ENCODE results near the gene C13orf46.

Gene C13orf46

DNA sequence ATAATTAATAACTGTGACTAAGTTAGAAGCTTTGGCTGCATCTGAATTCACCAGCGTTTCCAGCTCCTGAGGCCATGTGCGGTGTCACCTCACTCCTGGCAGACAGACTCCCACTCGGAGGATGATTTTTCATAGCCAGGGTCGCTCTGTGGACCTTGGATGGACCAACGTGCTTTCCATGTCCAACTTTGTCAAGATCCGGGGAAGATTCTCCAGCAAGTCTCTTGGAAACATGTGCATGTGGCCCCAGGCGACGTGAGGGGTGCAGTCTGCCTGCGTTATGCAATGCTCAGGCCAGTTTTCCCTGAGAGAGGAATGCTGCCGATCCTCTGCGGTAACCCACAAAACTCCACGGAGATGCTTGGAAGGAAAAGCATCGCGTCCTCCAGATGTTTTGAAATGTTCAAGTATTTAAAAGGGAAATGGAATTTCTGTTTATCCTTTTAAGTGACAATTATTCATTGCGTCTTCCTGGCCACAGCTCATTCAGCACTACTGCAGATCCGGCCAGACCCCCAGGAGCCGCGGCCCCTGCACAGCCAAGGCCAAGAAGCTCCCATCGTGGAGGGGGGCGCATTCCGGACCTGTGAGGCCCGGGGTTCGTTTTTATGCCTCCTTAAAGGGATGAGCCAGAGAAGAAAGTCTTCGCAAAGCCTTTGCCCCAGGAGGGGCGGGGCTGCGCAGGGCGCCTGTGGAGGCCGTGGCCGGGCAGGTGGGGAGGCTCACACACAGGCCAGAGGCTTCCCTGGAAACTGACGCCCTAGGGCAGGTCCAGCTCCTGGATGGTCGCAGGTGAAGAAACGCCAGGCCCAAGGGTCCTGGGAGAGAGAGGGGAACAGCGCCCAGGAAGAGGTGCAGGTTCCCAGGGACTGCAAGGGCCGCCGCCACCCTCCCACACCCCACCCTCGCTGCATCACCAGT lies 46.0 kb downstream of the C13orf46 start:
- Histone ChIP-seq H3K4ac (ENCODE audit: low read depth, low read length) (no peak overlapping the region), H4K8ac (ENCODE audit: low read depth, low read length) (no peak overlapping the region), H3K4me2 (ENCODE audit: low read length) (no peak overlapping the region), H3K4me1 (ENCODE audit: control insufficient read depth, low read depth, low read length) (no peaks in the 10 kb centered on the region), H2AK5ac (ENCODE audit: low read length) (no peak overlapping the region), H3K9ac (ENCODE audit: low read length) (no peak overlapping the region), H3K23ac (ENCODE audit: low read length) (no peak overlapping the region), H2BK5ac (ENCODE audit: low read length) (no peak overlapping the region), H3K79me2 (ENCODE audit: control insufficient read depth, insufficient read depth, low read length) (no peaks in the 10 kb centered on the region), H4K5ac (ENCODE audit: low read length) (no peak overlapping the region), H2BK15ac (replicated peaks; ENCODE audit: low read depth) (no peak overlapping the region), H3K36me3 (ENCODE audit: control insufficient read depth, insufficient read depth, low read length) (no peaks in the 10 kb centered on the region), H3K27ac (ENCODE audit: low read depth, low read length) (no peak overlapping the region), H2BK120ac (ENCODE audit: low read depth, low read length) (no peak overlapping the region), H3K79me1 (ENCODE audit: low read length) (no peaks in the 10 kb centered on the region), H3K27me3 (ENCODE audit: insufficient read depth, low read length, poor library complexity) (no peaks in the 10 kb centered on the region), H3K4me3 (ENCODE audit: low read length) (no peak overlapping the region), H3K18ac (ENCODE audit: low read length) (no peak overlapping the region), H3K56ac (ENCODE audit: low read length) (no peak overlapping the region)
- no CpG with 5 or more reads among the region's 36 CpGs for WGBS (ENCODE audit: extremely low coverage, insufficient coverage, low lambda C conversion rate)
- DNase-seq: no peak

DNA sequence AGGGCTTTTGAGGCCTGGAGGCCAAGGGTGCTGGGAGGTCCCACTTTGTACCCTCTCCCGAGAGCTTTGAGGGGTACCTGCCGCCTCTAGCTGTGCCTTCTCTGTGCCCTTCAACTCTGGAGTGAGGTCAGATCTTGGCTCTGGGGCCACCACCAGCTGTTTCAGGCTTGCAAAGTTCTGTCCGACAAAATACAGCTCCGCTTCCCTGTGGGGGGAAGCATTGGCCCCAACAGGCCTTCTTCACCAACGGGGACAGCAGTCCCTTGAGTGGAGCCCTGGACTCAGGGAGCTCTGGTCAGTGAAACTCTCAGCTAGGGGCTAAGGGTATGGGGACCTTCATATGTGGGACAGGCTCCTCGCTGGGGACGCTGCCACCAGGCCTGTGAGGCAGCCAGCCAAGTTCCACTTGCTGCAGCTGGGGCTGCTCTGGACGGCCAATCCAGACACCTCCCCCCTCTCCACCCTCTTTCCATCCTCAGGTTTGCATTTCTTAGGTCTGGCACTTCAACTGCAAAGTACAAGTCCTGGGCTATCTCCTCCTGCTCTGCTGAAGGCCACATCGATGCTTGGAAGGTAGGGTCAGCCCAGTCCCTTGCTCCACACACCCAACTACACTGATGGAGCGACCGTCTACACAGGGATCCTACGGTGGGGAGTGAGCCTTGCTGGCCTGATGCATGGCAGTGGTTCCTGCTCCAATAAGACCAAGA lies 46.8 kb downstream of the C13orf46 start:
- no peak overlapping the region for H3K4me3 ChIP-seq (ENCODE audit: low read length)
- WGBS (ENCODE audit: extremely low coverage, insufficient coverage, low lambda C conversion rate): no CpG with 5 or more reads among the region's 12 CpGs
- no peak overlapping the region for H2BK15ac ChIP-seq (replicated peaks; ENCODE audit: low read depth)
- H3K27ac ChIP-seq (ENCODE audit: low read depth, low read length): no peak overlapping the region
- H3K27me3 ChIP-seq (ENCODE audit: insufficient read depth, low read length, poor library complexity): no peaks in the 10 kb centered on the region
- H3K56ac ChIP-seq (ENCODE audit: low read length): no peak overlapping the region
- DNase-seq: no peak
- no peaks in the 10 kb centered on the region for H3K79me2 ChIP-seq (ENCODE audit: control insufficient read depth, insufficient read depth, low read length)
- H3K4me2 ChIP-seq (ENCODE audit: low read length): no peak overlapping the region
- no peaks in the 10 kb centered on the region for H3K79me1 ChIP-seq (ENCODE audit: low read length)
- H3K23ac ChIP-seq (ENCODE audit: low read length): no peak overlapping the region
- no peak overlapping the region for H3K4ac ChIP-seq (ENCODE audit: low read depth, low read length)
- H2AK5ac ChIP-seq (ENCODE audit: low read length): no peak overlapping the region
- H3K9ac ChIP-seq (ENCODE audit: low read length): no peak overlapping the region
- no peak overlapping the region for H2BK120ac ChIP-seq (ENCODE audit: low read depth, low read length)
- H2BK5ac ChIP-seq (ENCODE audit: low read length): no peak overlapping the region
- no peak overlapping the region for H4K5ac ChIP-seq (ENCODE audit: low read length)
- H3K36me3 ChIP-seq (ENCODE audit: control insufficient read depth, insufficient read depth, low read length): no peaks in the 10 kb centered on the region
- no peak overlapping the region for H3K18ac ChIP-seq (ENCODE audit: low read length)
- no peaks in the 10 kb centered on the region for H3K4me1 ChIP-seq (ENCODE audit: control insufficient read depth, low read depth, low read length)
- H4K8ac ChIP-seq (ENCODE audit: low read depth, low read length): no peak overlapping the region

DNA sequence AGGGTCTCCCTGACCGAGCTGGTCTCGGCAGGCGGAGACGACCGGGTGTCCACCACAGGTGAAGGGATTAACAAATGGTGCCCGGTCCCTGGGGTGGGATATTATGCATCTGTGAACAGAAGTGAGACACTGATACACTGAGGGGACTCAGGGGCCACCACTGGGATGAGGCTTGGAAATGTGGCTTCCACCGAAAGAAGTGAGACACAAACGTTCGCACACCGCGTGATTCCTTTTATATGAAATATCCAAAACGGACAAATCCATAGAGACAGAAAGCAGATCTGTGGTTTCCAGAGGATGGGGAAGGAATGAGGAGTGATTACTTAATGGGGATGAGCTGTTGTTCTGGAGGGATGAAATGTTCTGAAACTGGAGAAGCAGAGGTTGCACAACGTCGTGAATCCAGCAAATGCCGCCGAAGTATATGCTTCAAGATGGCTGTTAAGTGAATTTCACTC lies 47.5 kb downstream of the C13orf46 start:
- Histone ChIP-seq H3K4ac (ENCODE audit: low read depth, low read length) (no peak overlapping the region), H3K56ac (ENCODE audit: low read length) (no peak overlapping the region), H3K36me3 (ENCODE audit: control insufficient read depth, insufficient read depth, low read length) (no peaks in the 10 kb centered on the region), H2BK15ac (replicated peaks; ENCODE audit: low read depth) (no peak overlapping the region), H3K27me3 (ENCODE audit: insufficient read depth, low read length, poor library complexity) (no peaks in the 10 kb centered on the region), H3K18ac (ENCODE audit: low read length) (no peak overlapping the region), H3K27ac (ENCODE audit: low read depth, low read length) (no peak overlapping the region), H3K79me1 (ENCODE audit: low read length) (no peaks in the 10 kb centered on the region), H4K8ac (ENCODE audit: low read depth, low read length) (no peak overlapping the region), H3K23ac (ENCODE audit: low read length) (no peak overlapping the region), H4K5ac (ENCODE audit: low read length) (no peak overlapping the region), H3K79me2 (ENCODE audit: control insufficient read depth, insufficient read depth, low read length) (no peaks in the 10 kb centered on the region), H2BK120ac (ENCODE audit: low read depth, low read length) (no peak overlapping the region), H3K4me2 (ENCODE audit: low read length) (no peak overlapping the region), H2BK5ac (ENCODE audit: low read length) (no peak overlapping the region), H3K4me3 (ENCODE audit: low read length) (no peak overlapping the region), H3K9ac (ENCODE audit: low read length) (no peak overlapping the region), H3K4me1 (ENCODE audit: control insufficient read depth, low read depth, low read length) (no peaks in the 10 kb centered on the region), H2AK5ac (ENCODE audit: low read length) (no peak overlapping the region)
- no CpG with 5 or more reads among the region's 16 CpGs for WGBS (ENCODE audit: extremely low coverage, insufficient coverage, low lambda C conversion rate)
- no peak for DNase-seq

DNA sequence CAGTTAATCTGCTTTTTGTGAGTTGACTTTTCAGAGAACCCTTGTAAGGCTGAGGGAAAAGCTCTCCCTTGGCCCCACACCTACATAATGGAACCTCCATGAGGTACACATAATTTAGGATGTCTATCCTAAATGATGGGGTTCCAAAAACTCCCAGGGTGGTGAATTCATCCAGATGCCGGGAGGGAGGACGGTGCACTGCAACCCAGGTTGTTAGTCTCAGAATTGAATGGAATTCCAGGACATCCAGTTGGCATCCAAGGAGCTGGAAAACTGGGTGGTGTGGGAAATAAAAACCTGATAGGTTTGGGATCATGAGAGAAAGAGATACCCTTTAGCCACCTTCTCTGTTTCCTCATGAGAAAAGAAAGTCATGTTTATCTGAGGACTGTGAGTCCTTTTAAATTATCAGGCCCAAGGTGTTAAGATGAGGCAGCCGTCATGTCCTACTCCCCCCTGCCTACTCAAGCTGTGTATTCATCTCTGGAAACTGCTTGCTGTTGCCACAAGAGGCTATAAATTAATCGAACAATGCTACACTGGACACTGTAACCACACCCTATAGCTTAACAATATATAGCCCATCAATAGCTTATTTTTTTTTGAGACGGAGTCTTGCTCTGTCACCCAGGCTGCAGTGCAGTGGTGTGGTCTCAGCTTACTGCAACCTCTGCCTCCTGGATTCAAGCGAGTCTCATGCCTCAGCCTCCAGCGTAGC lies 49.5 kb downstream of the C13orf46 start:
- no peak overlapping the region for H3K4ac ChIP-seq (ENCODE audit: low read depth, low read length)
- no peak overlapping the region for H3K4me3 ChIP-seq (ENCODE audit: low read length)
- no peak overlapping the region for H2BK5ac ChIP-seq (ENCODE audit: low read length)
- H4K8ac ChIP-seq (ENCODE audit: low read depth, low read length): no peak overlapping the region
- H3K23ac ChIP-seq (ENCODE audit: low read length): no peak overlapping the region
- H3K27ac ChIP-seq (ENCODE audit: low read depth, low read length): no peak overlapping the region
- no peaks in the 10 kb centered on the region for H3K27me3 ChIP-seq (ENCODE audit: insufficient read depth, low read length, poor library complexity)
- no peak overlapping the region for H3K18ac ChIP-seq (ENCODE audit: low read length)
- DNase-seq: no peak
- no CpG with 5 or more reads among the region's 7 CpGs for WGBS (ENCODE audit: extremely low coverage, insufficient coverage, low lambda C conversion rate)
- no peaks in the 10 kb centered on the region for H3K36me3 ChIP-seq (ENCODE audit: control insufficient read depth, insufficient read depth, low read length)
- no peaks in the 10 kb centered on the region for H3K4me1 ChIP-seq (ENCODE audit: control insufficient read depth, low read depth, low read length)
- H4K5ac ChIP-seq (ENCODE audit: low read length): no peak overlapping the region
- no peak overlapping the region for H2AK5ac ChIP-seq (ENCODE audit: low read length)
- H3K79me1 ChIP-seq (ENCODE audit: low read length): no peaks in the 10 kb centered on the region
- no peak overlapping the region for H3K4me2 ChIP-seq (ENCODE audit: low read length)
- no peak overlapping the region for H3K56ac ChIP-seq (ENCODE audit: low read length)
- no peak overlapping the region for H2BK15ac ChIP-seq (replicated peaks; ENCODE audit: low read depth)
- H3K9ac ChIP-seq (ENCODE audit: low read length): no peak overlapping the region
- no peak overlapping the region for H2BK120ac ChIP-seq (ENCODE audit: low read depth, low read length)
- no peaks in the 10 kb centered on the region for H3K79me2 ChIP-seq (ENCODE audit: control insufficient read depth, insufficient read depth, low read length)

DNA sequence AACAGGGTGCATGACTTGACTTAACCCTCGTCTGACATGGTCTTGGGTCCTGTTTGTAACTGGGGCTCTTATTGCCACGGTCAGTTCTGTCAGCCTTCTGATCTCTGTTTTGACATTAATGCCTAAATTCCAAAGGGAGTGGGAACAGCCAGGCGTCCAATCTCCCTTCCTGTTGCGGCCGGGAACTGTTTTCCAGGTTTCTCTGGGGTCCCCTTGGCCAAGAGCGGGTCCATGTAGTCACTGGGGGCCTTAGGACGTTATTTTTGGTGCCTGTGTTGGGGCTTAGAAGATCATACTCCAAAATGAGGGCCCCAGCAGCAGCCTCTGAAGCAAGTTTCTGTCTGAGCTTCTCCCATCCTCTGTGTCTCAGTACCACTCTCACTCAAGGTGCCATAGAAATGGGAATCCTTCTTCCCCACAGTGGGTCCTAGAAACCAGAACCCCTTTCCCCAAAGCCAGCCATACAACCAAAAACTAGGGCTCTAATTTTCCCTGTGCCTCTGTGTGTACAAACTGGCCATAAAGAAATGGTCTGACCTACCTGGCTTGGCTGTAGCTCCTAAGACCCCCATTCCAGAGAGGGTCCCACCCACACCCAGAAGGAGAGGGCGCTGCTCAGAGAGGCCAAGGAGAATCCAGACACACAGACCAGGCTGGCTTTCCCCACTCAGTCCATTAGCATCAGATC lies 50.4 kb downstream of the C13orf46 start:
- H3K23ac ChIP-seq (ENCODE audit: low read length): no peak overlapping the region
- H3K79me2 ChIP-seq (ENCODE audit: control insufficient read depth, insufficient read depth, low read length): no peaks in the 10 kb centered on the region
- DNase-seq: no peak
- no peak overlapping the region for H2AK5ac ChIP-seq (ENCODE audit: low read length)
- no peaks in the 10 kb centered on the region for H3K36me3 ChIP-seq (ENCODE audit: control insufficient read depth, insufficient read depth, low read length)
- H4K5ac ChIP-seq (ENCODE audit: low read length): no peak overlapping the region
- WGBS (ENCODE audit: extremely low coverage, insufficient coverage, low lambda C conversion rate): no CpG with 5 or more reads among the region's 8 CpGs
- no peak overlapping the region for H2BK15ac ChIP-seq (replicated peaks; ENCODE audit: low read depth)
- H3K18ac ChIP-seq (ENCODE audit: low read length): no peak overlapping the region
- no peak overlapping the region for H3K56ac ChIP-seq (ENCODE audit: low read length)
- H3K27me3 ChIP-seq (ENCODE audit: insufficient read depth, low read length, poor library complexity): no peaks in the 10 kb centered on the region
- H3K4ac ChIP-seq (ENCODE audit: low read depth, low read length): no peak overlapping the region
- H3K4me2 ChIP-seq (ENCODE audit: low read length): no peak overlapping the region
- no peak overlapping the region for H3K4me3 ChIP-seq (ENCODE audit: low read length)
- no peaks in the 10 kb centered on the region for H3K79me1 ChIP-seq (ENCODE audit: low read length)
- H2BK120ac ChIP-seq (ENCODE audit: low read depth, low read length): no peak overlapping the region
- H3K4me1 ChIP-seq (ENCODE audit: control insufficient read depth, low read depth, low read length): no peaks in the 10 kb centered on the region
- no peak overlapping the region for H2BK5ac ChIP-seq (ENCODE audit: low read length)
- no peak overlapping the region for H4K8ac ChIP-seq (ENCODE audit: low read depth, low read length)
- no peak overlapping the region for H3K9ac ChIP-seq (ENCODE audit: low read length)
- no peak overlapping the region for H3K27ac ChIP-seq (ENCODE audit: low read depth, low read length)

Measured in mesendoderm (in vitro differentiated cells).